IMR-90 (cell line): ENCODE data around the gene ABCA5.

Experiments
- CEBPB ChIP-seq: IDR thresholded peaks from 2 replicates; pipeline ENCODE4 v1.6.1; 2012; ENCODE audit warnings: low read depth, low read length, improper control_type of control experiment
- CTCF ChIP-seq: conservative IDR thresholded peaks from 2 replicates; pipeline ENCODE4 v1.5.1; 2012; ENCODE audit warnings: mild to moderate bottlenecking, low read depth, low read length, improper control_type of control experiment
- ELK1 ChIP-seq: fragments of 150-350 bp; IDR thresholded peaks from 2 replicates; pipeline ENCODE4 v1.6.1; 2016; ENCODE audit warnings: low read depth, mild to moderate bottlenecking, low read length, moderate library complexity, borderline replicate concordance
- FOS ChIP-seq: fragments of 150-350 bp; IDR thresholded peaks from 2 replicates; pipeline ENCODE4 v1.6.1; 2016; ENCODE audit warnings: low read depth, low read length
- MAFK ChIP-seq: IDR thresholded peaks from 2 replicates; pipeline ENCODE4 v1.6.1; 2012; ENCODE audit warnings: low read depth, low read length, improper control_type of control experiment
- MAZ ChIP-seq: IDR thresholded peaks from 2 replicates; pipeline ENCODE4 v1.6.1; 2012; ENCODE audit warnings: low read depth, mild to moderate bottlenecking, low read length, improper control_type of control experiment, moderate library complexity, borderline replicate concordance
- MXI1 ChIP-seq: IDR thresholded peaks from 2 replicates; pipeline ENCODE4 v1.6.1; 2012; ENCODE audit warnings: low read depth, mild to moderate bottlenecking, low read length, moderate library complexity, borderline replicate concordance
- NFE2L2 ChIP-seq: fragments of 150-350 bp; IDR thresholded peaks from 2 replicates; pipeline ENCODE4 v1.6.1; 2016; ENCODE audit warnings: low read depth, mild to moderate bottlenecking, low read length
- POLR2A ChIP-seq: IDR thresholded peaks from 2 replicates; pipeline ENCODE4 v1.6.1; 2012; ENCODE audit warnings: mild to moderate bottlenecking, low read depth, low read length
- RAD21 ChIP-seq: IDR thresholded peaks from 2 replicates; pipeline ENCODE4 v1.6.1; 2012; ENCODE audit warnings: low read length, improper control_type of control experiment
- RFX5 ChIP-seq: IDR thresholded peaks from 2 replicates; pipeline ENCODE4 v1.8.0; 2012; ENCODE audit warnings: low read depth, mild to moderate bottlenecking, low read length, moderate library complexity
- SMC3 ChIP-seq: fragments of 150-350 bp; IDR thresholded peaks from 2 replicates; pipeline ENCODE4 v1.6.1; 2016; ENCODE audit warnings: low read depth, mild to moderate bottlenecking, antibody characterized with exemption, low read length, moderate library complexity
- TF ChIP-seq, protein P1 (sequence below): fragments of 150-350 bp; IDR thresholded peaks from 2 replicates; pipeline ENCODE4 v1.6.1; 2017; ENCODE audit warnings: mild to moderate bottlenecking, antibody characterized with exemption, low read length, low read depth

- TF ChIP-seq RAD21 (no peak), SMC3 (no peak), MAZ (no peak), CTCF (no peak), POLR2A (no peak), MAFK (no peak), NFE2L2 (no peak), CEBPB (no peak), FOS (no peak), RFX5 (no peak), MXI1 (no peak), ELK1 (no peak)
- TF ChIP-seq, protein P1, sequence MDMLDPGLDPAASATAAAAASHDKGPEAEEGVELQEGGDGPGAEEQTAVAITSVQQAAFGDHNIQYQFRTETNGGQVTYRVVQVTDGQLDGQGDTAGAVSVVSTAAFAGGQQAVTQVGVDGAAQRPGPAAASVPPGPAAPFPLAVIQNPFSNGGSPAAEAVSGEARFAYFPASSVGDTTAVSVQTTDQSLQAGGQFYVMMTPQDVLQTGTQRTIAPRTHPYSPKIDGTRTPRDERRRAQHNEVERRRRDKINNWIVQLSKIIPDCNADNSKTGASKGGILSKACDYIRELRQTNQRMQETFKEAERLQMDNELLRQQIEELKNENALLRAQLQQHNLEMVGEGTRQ: no peak
Observed at GRCh38 chr17:69223809-69224208, 103.1 kb downstream of the ABCA5 start.
